ENCODE data around the gene LGALS13. TPM values are rescaled to one million over a fixed set of nuclear protein-coding genes. Genes with fewer than 3 reads are reported as not detected.

The LGALS13 gene
- total RNA-seq, 1 donor, result not detected

DNA sequence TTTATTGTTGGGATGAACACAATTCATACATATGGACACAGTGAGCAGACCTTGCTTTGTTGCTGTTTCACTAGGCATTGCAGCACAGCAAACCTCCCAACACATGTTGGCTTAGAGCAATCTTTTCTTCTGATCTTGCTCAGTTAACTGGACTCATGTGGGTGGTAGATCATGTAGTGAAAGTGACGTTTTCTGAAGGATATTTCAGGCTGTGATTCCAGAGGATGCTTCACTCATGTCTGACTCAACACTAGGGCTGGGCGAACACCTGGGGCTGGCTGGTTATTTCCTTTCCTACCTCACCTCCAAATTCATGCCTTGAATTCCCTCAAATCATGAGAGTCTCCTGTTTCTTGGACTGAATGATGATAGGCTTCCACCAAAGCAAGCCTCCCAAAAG, 14.3 kb upstream of the LGALS13 start:
- no peaks in the 10 kb centered on the region for H3K4me1 ChIP-seq (ENCODE audit: insufficient read depth, low read length)
- no peak overlapping the region for H2AFZ ChIP-seq (ENCODE audit: low read length)
- H3K27me3 ChIP-seq (ENCODE audit: insufficient read depth, low read length), result no peaks in the 10 kb centered on the region
- TF ChIP-seq, protein P1, sequence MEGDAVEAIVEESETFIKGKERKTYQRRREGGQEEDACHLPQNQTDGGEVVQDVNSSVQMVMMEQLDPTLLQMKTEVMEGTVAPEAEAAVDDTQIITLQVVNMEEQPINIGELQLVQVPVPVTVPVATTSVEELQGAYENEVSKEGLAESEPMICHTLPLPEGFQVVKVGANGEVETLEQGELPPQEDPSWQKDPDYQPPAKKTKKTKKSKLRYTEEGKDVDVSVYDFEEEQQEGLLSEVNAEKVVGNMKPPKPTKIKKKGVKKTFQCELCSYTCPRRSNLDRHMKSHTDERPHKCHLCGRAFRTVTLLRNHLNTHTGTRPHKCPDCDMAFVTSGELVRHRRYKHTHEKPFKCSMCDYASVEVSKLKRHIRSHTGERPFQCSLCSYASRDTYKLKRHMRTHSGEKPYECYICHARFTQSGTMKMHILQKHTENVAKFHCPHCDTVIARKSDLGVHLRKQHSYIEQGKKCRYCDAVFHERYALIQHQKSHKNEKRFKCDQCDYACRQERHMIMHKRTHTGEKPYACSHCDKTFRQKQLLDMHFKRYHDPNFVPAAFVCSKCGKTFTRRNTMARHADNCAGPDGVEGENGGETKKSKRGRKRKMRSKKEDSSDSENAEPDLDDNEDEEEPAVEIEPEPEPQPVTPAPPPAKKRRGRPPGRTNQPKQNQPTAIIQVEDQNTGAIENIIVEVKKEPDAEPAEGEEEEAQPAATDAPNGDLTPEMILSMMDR (IDR thresholded peaks at IDR 0.05; ENCODE audit: extremely low read depth, low read depth, low read length), result no peak
- no peak overlapping the region for H3K4me3 ChIP-seq (ENCODE audit: insufficient read depth, low read length)
- no peak overlapping the region for H3K27ac ChIP-seq (ENCODE audit: low read depth, low read length)
- no peaks in the 10 kb centered on the region for H4K20me1 ChIP-seq (ENCODE audit: insufficient read depth, low read length)
- H3K9me3 ChIP-seq (ENCODE audit: low read depth, low read length), result no peaks in the 10 kb centered on the region
- H3K79me2 ChIP-seq (ENCODE audit: insufficient read depth, low read length), result no peaks in the 10 kb centered on the region
- no peak for DNase-seq (ENCODE audit: insufficient read length, low spot score, missing footprints)
- H3K36me3 ChIP-seq (ENCODE audit: insufficient read depth, low read length), result no peaks in the 10 kb centered on the region
- H3K4me2 ChIP-seq (ENCODE audit: insufficient read depth, low read length), result no peak overlapping the region

DNA sequence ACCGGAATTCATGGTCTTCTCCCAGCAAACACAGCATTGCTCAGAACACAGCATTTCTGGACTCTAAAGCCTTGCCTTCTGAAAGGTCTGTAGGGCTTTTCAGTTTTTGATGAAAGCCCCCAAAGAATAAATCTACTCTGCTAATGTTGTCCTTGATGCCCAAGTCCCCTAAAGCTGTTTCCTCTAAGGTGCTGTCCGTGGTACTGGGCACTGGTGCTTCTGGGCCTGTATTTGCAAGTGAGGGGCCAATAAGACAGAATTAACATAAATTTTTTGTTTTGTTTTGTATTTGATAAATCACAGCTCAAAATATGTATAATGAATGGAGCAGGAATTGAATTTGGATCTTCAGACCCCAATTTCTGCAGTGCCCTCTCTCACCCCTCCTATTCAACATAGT, 12.1 kb upstream of the LGALS13 start:
- TF ChIP-seq, protein P1 (IDR thresholded peaks at IDR 0.05; ENCODE audit: extremely low read depth, low read depth, low read length), result no peak
- H4K20me1 ChIP-seq (ENCODE audit: insufficient read depth, low read length), result no peaks in the 10 kb centered on the region
- H3K9me3 ChIP-seq (ENCODE audit: low read depth, low read length), result no peaks in the 10 kb centered on the region
- no peak overlapping the region for H3K27ac ChIP-seq (ENCODE audit: low read depth, low read length)
- no peaks in the 10 kb centered on the region for H3K27me3 ChIP-seq (ENCODE audit: insufficient read depth, low read length)
- H3K36me3 ChIP-seq (ENCODE audit: insufficient read depth, low read length), result no peaks in the 10 kb centered on the region
- no peak overlapping the region for H3K4me2 ChIP-seq (ENCODE audit: insufficient read depth, low read length)
- H3K79me2 ChIP-seq (ENCODE audit: insufficient read depth, low read length), result no peaks in the 10 kb centered on the region
- no peak for DNase-seq (ENCODE audit: insufficient read length, low spot score, missing footprints)
- no peak overlapping the region for H2AFZ ChIP-seq (ENCODE audit: low read length)
- H3K4me3 ChIP-seq (ENCODE audit: insufficient read depth, low read length), result no peak overlapping the region
- no peaks in the 10 kb centered on the region for H3K4me1 ChIP-seq (ENCODE audit: insufficient read depth, low read length)

DNA sequence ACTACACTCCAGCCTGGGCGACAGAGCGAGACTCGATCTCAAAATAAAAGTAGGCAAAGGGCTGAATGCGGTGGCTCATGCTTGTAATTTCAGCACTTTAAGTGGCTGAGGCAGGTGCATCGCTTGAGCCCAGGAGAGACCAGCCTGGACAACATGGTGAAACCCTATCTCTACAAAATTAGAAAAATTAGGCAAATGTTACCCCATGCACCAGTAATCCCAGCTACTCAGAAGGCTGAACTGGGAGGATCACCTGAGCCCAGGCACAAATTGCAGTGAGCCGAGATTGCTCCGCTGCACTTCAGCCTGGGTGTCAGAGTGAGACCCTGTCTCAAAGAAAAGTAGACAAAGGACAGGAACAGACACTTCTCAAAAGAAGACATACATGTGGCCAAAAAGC, 9.9 kb upstream of the LGALS13 start:
- Histone ChIP-seq H3K36me3 (ENCODE audit: insufficient read depth, low read length) (no peaks in the 10 kb centered on the region), H3K4me2 (ENCODE audit: insufficient read depth, low read length) (no peak overlapping the region), H4K20me1 (ENCODE audit: insufficient read depth, low read length) (no peaks in the 10 kb centered on the region), H3K4me3 (ENCODE audit: insufficient read depth, low read length) (no peak overlapping the region), H3K9me3 (ENCODE audit: low read depth, low read length) (no peaks in the 10 kb centered on the region), H2AFZ (ENCODE audit: low read length) (no peak overlapping the region), H3K4me1 (ENCODE audit: insufficient read depth, low read length) (no peaks in the 10 kb centered on the region), H3K27ac (ENCODE audit: low read depth, low read length) (no peak overlapping the region), H3K27me3 (ENCODE audit: insufficient read depth, low read length) (no peaks in the 10 kb centered on the region), H3K79me2 (ENCODE audit: insufficient read depth, low read length) (no peaks in the 10 kb centered on the region)
- TF ChIP-seq, protein P1 (IDR thresholded peaks at IDR 0.05; ENCODE audit: extremely low read depth, low read depth, low read length), result no peak
- no peak for DNase-seq (ENCODE audit: insufficient read length, low spot score, missing footprints)

DNA sequence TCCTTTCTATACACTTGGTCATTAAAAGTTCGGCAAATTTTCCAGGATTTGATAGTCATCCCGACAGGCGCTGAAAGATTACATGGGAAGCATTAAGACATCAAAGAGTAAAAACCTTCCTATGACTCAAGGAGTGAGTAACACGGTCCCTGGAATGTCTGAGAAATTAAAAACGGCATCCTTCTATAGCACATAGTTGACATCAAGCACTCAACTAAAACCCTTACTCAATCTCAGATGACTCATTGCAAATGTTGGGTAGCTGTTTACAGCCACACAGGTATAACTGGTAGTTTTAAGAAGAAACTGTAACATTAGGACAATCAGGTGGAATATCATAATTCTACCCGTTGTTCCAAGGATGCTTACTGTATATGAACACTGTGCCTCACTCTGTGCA, 6.4 kb upstream of the LGALS13 start:
- H3K9me3 ChIP-seq (ENCODE audit: low read depth, low read length), result no peaks in the 10 kb centered on the region

More for the DNA sequence above, 6.4 kb upstream of the LGALS13 start:
- Histone ChIP-seq H2AFZ (ENCODE audit: low read length) (no peak overlapping the region), H3K36me3 (ENCODE audit: insufficient read depth, low read length) (no peaks in the 10 kb centered on the region), H3K27me3 (ENCODE audit: insufficient read depth, low read length) (no peaks in the 10 kb centered on the region), H3K4me1 (ENCODE audit: insufficient read depth, low read length) (no peaks in the 10 kb centered on the region), H4K20me1 (ENCODE audit: insufficient read depth, low read length) (no peaks in the 10 kb centered on the region), H3K27ac (ENCODE audit: low read depth, low read length) (no peak overlapping the region), H3K4me3 (ENCODE audit: insufficient read depth, low read length) (no peak overlapping the region), H3K4me2 (ENCODE audit: insufficient read depth, low read length) (no peak overlapping the region), H3K79me2 (ENCODE audit: insufficient read depth, low read length) (no peaks in the 10 kb centered on the region)
- no peak for DNase-seq (ENCODE audit: insufficient read length, low spot score, missing footprints)
- TF ChIP-seq, protein P1 (IDR thresholded peaks at IDR 0.05; ENCODE audit: extremely low read depth, low read depth, low read length), result no peak

Measured in osteoblast (primary cell).